CD4-positive, alpha-beta T cell treated with Interleukin-2 at 100 ng/mL for 4 hours (primary cell): ENCODE data around the gene DROSHA.

Experiments used
- DNase-seq: peaks from one replicate; pipeline ENCODE4 v3.0.0-alpha.2; 2020; ENCODE audit warnings: low spot score

DROSHA gene

GRCh38 chr5:31464081-31464480, 67.8 kb downstream of the DROSHA start:
- DNase-seq: no peak

GRCh38 chr5:31463351-31463750, 68.5 kb downstream of the DROSHA start:
- DNase-seq: no peak

GRCh38 chr5:31459594-31459993, 72.3 kb downstream of the DROSHA start:
- DNase-seq: no peak

GRCh38 chr5:31455172-31455571, 76.7 kb downstream of the DROSHA start:
- no peak for DNase-seq

- DNase-seq: no peak
Observed at GRCh38 chr5:31453522-31453921, 78.4 kb downstream of the DROSHA start.

GRCh38 chr5:31452314-31452713, 79.6 kb downstream of the DROSHA start:
- no peak for DNase-seq

- no peak for DNase-seq
Observed at GRCh38 chr5:31449962-31450361, 81.9 kb downstream of the DROSHA start.

- no peak for DNase-seq
Observed at GRCh38 chr5:31449174-31449573, 82.7 kb downstream of the DROSHA start.

GRCh38 chr5:31445041-31445600, 86.8 kb downstream of the DROSHA start:
- DNase-seq: no peak

GRCh38 chr5:31443572-31443971, 88.3 kb downstream of the DROSHA start:
- no peak for DNase-seq

- DNase-seq: no peak
Observed at GRCh38 chr5:31442058-31442745, 89.7 kb downstream of the DROSHA start.

GRCh38 chr5:31436851-31437250, 95.0 kb downstream of the DROSHA start:
- DNase-seq: no peak

- no peak for DNase-seq
Observed at GRCh38 chr5:31435730-31436129, 96.2 kb downstream of the DROSHA start.

GRCh38 chr5:31434898-31435297, 97.0 kb downstream of the DROSHA start:
- no peak for DNase-seq

- no peak for DNase-seq
Observed at GRCh38 chr5:31433229-31433628, 98.7 kb downstream of the DROSHA start.

- DNase-seq: no peak
Observed at GRCh38 chr5:31427724-31428309, 104.1 kb downstream of the DROSHA start.

GRCh38 chr5:31427013-31427723, 104.7 kb downstream of the DROSHA start:
- no peak for DNase-seq

GRCh38 chr5:31421806-31422586, 109.9 kb downstream of the DROSHA start:
- no peak for DNase-seq

- no peak for DNase-seq
Observed at GRCh38 chr5:31417512-31417911, 114.4 kb downstream of the DROSHA start.

- DNase-seq: no peak
Observed at GRCh38 chr5:31416547-31416946, 115.3 kb downstream of the DROSHA start.

GRCh38 chr5:31415960-31416359, 115.9 kb downstream of the DROSHA start:
- no peak for DNase-seq
